ENCODE measurements around the gene SMAD2. TPM values are rescaled to one million over a fixed set of nuclear protein-coding genes. Genes with fewer than 3 reads are reported as not detected.

The SMAD2 gene
- total RNA-seq, 1 experiment from 2014 or later = 124 TPM

- ChIA-PET CTCF (no interaction called here), POLR2A (ENCODE audit: low non-redundant PET) (no interaction called here)
- no peaks in the 10 kb centered on the region for H3K27me3 ChIP-seq (replicated peaks; ENCODE audit: insufficient read depth, low read depth, low read length, poor library complexity)
- H3K27ac ChIP-seq (ENCODE audit: low read depth, low read length, poor library complexity, severe bottlenecking) = no peak overlapping the region
- no peaks in the 10 kb centered on the region for H3K9me3 ChIP-seq (ENCODE audit: low read depth, low read length, poor library complexity, severe bottlenecking)
- no peak for DNase-seq (ENCODE audit: low spot score)
- BruUV-seq (replicated peaks) = no TSS peak
- H3K4me1 ChIP-seq (ENCODE audit: insufficient read depth, low read length, poor library complexity, severe bottlenecking) = no peaks in the 10 kb centered on the region
- no peaks in the 10 kb centered on the region for H3K36me3 ChIP-seq (ENCODE audit: insufficient read depth, low read length, poor library complexity, severe bottlenecking)
- no peak for TF ChIP-seq CTCF (conservative IDR thresholded peaks at IDR 0.05; ENCODE audit: low read depth, low read length)
- TF ChIP-seq EZH2 (IDR thresholded peaks at IDR 0.05; ENCODE audit: borderline replicate concordance, low read depth, low read length, poor library complexity, severe bottlenecking) = no peak
- intact Hi-C loops (cut with micrococcal nuclease; ENCODE audit: unreplicated experiment) = no loop called here
- no peak overlapping the region for H3K4me3 ChIP-seq (ENCODE audit: low read depth, low read length, poor library complexity, severe bottlenecking)
Measured at GRCh38 chr18:47809420-47809819, 121.0 kb downstream of the SMAD2 start.

- intact Hi-C loops (cut with micrococcal nuclease; ENCODE audit: unreplicated experiment) = no loop called here
- POLR2A ChIA-PET (ENCODE audit: low non-redundant PET) = no interaction called here
- CTCF ChIA-PET = no interaction called here
- BruUV-seq (replicated peaks) = no TSS peak
- H3K36me3 ChIP-seq (ENCODE audit: insufficient read depth, low read length, poor library complexity, severe bottlenecking) = no peaks in the 10 kb centered on the region
- no peak for DNase-seq (ENCODE audit: low spot score)
- TF ChIP-seq CTCF (conservative IDR thresholded peaks at IDR 0.05; ENCODE audit: low read depth, low read length) (no peak), EZH2 (IDR thresholded peaks at IDR 0.05; ENCODE audit: borderline replicate concordance, low read depth, low read length, poor library complexity, severe bottlenecking) (no peak)
- H3K27ac ChIP-seq (ENCODE audit: low read depth, low read length, poor library complexity, severe bottlenecking) = no peak overlapping the region
- no peak overlapping the region for H3K4me3 ChIP-seq (ENCODE audit: low read depth, low read length, poor library complexity, severe bottlenecking)
- no peaks in the 10 kb centered on the region for H3K9me3 ChIP-seq (ENCODE audit: low read depth, low read length, poor library complexity, severe bottlenecking)
- H3K27me3 ChIP-seq (replicated peaks; ENCODE audit: insufficient read depth, low read depth, low read length, poor library complexity) = no peaks in the 10 kb centered on the region
- no peaks in the 10 kb centered on the region for H3K4me1 ChIP-seq (ENCODE audit: insufficient read depth, low read length, poor library complexity, severe bottlenecking)
Measured at GRCh38 chr18:47802802-47803201, 127.7 kb downstream of the SMAD2 start.

- intact Hi-C loops (cut with micrococcal nuclease; ENCODE audit: unreplicated experiment) = no loop called here
- BruUV-seq (replicated peaks) = no TSS peak
- no peak for DNase-seq (ENCODE audit: low spot score)
- H3K27ac ChIP-seq (ENCODE audit: low read depth, low read length, poor library complexity, severe bottlenecking) = no peak overlapping the region
- H3K9me3 ChIP-seq (ENCODE audit: low read depth, low read length, poor library complexity, severe bottlenecking) = no peaks in the 10 kb centered on the region
- no peaks in the 10 kb centered on the region for H3K27me3 ChIP-seq (replicated peaks; ENCODE audit: insufficient read depth, low read depth, low read length, poor library complexity)
- ChIA-PET POLR2A (ENCODE audit: low non-redundant PET) (no interaction called here), CTCF (no interaction called here)
- no peaks in the 10 kb centered on the region for H3K36me3 ChIP-seq (ENCODE audit: insufficient read depth, low read length, poor library complexity, severe bottlenecking)
- H3K4me3 ChIP-seq (ENCODE audit: low read depth, low read length, poor library complexity, severe bottlenecking) = no peak overlapping the region
- TF ChIP-seq EZH2 (IDR thresholded peaks at IDR 0.05; ENCODE audit: borderline replicate concordance, low read depth, low read length, poor library complexity, severe bottlenecking) (no peak), CTCF (conservative IDR thresholded peaks at IDR 0.05; ENCODE audit: low read depth, low read length) (no peak)
- H3K4me1 ChIP-seq (ENCODE audit: insufficient read depth, low read length, poor library complexity, severe bottlenecking) = no peaks in the 10 kb centered on the region
Measured at GRCh38 chr18:47801817-47802216, 128.6 kb downstream of the SMAD2 start.

Measured in A673 (cell line).